Neural cell (in vitro differentiated cells): Measurements from ENCODE around the gene LRIG2. TPM values are rescaled to one million over a fixed set of nuclear protein-coding genes. Genes with fewer than 3 reads are reported as not detected.
"Not testable (repeated sequence)": the region's sequence is repeated elsewhere in the genome, so short reads cannot be mapped to it uniquely, and the experiment has no call there.

Experiments
- H2AFZ ChIP-seq: fragments of 200-600, 300-800 bp; sonication (generic), shearing (Covaris generic); 2 replicates; pipeline ENCODE4 v1.6.0; 2014; ENCODE audit warnings: low read depth, mild to moderate bottlenecking, antibody characterized with exemption, low read length, moderate library complexity
- H3F3A ChIP-seq: fragments of 200-600 bp; shearing (Covaris generic); 2 replicates; pipeline ENCODE4 v1.6.1; 2016; ENCODE audit warnings: mild to moderate bottlenecking, moderate library complexity, mixed read lengths, antibody characterized with exemption, low read length; ENCODE audit not compliant: insufficient read depth, poor library complexity, severe bottlenecking
- H3K27ac ChIP-seq: fragments of 200-600, 300-800 bp; sonication (generic), shearing (Covaris generic); 2 replicates; pipeline ENCODE4 v1.5.1; 2014; ENCODE audit warnings: mild to moderate bottlenecking, low read length, moderate library complexity
- H3K27me3 ChIP-seq: fragments of 300-800, 200-600 bp; sonication (generic), shearing (Covaris generic); 2 replicates; pipeline ENCODE4 v1.6.0; 2014; ENCODE audit warnings: mild to moderate bottlenecking, low read depth, low read length, moderate library complexity; ENCODE audit not compliant: insufficient read depth
- H3K36me3 ChIP-seq: fragments of 300-800, 200-600 bp; sonication (generic), shearing (Covaris generic); 2 replicates; pipeline ENCODE4 v1.5.1; 2014; ENCODE audit warnings: mild to moderate bottlenecking, antibody characterized with exemption, low read length, moderate library complexity; ENCODE audit not compliant: insufficient read depth
- H3K4me2 ChIP-seq: fragments of 300-800, 200-600 bp; sonication (generic), shearing (Covaris generic); 2 replicates; pipeline ENCODE4 v1.6.0; 2014; ENCODE audit warnings: mild to moderate bottlenecking, low read length
- H3K4me3 ChIP-seq: fragments of 300-800, 200-600 bp; sonication (generic), shearing (Covaris generic); 2 replicates; pipeline ENCODE4 v1.5.1; 2014; ENCODE audit warnings: mild to moderate bottlenecking, low read length, moderate library complexity
- H3K79me2 ChIP-seq: fragments of 200-600 bp; shearing (Covaris generic); replicated peaks from 2 replicates; pipeline ENCODE4 v1.6.0; 2014; ENCODE audit warnings: mild to moderate bottlenecking, low read length, moderate library complexity; ENCODE audit not compliant: insufficient read depth
- H3K9ac ChIP-seq: fragments of 300-800, 200-600 bp; sonication (generic), shearing (Covaris generic); 2 replicates; pipeline ENCODE4 v1.6.1; 2016; ENCODE audit warnings: mild to moderate bottlenecking, low read length, mixed read lengths
- H3K9me2 ChIP-seq: fragments of 200-600 bp; shearing (Covaris generic); 2 replicates; pipeline ENCODE4 v1.6.1; 2016; ENCODE audit warnings: mild to moderate bottlenecking, low read length, mixed read lengths; ENCODE audit not compliant: insufficient read depth
- H3K9me3 ChIP-seq: fragments of 200-600, 300-800 bp; sonication (generic), shearing (Covaris generic); 2 replicates; pipeline ENCODE4 v1.6.1; 2016; ENCODE audit warnings: mild to moderate bottlenecking, mixed run types, low read length, moderate library complexity, mixed read lengths
- H4K20me1 ChIP-seq: fragments of 200-600 bp; shearing (Covaris generic); 2 replicates; pipeline ENCODE4 v1.6.1; 2016; ENCODE audit warnings: mild to moderate bottlenecking, mixed run types; ENCODE audit not compliant: insufficient read depth
- EP300 ChIP-seq: fragments of 450-650 bp; conservative IDR thresholded peaks from 2 replicates; pipeline ENCODE4 v1.6.1; 2014; ENCODE audit warnings: antibody characterized with exemption, mild to moderate bottlenecking, moderate library complexity; ENCODE audit not compliant: poor library complexity, severe bottlenecking
- EZH2 ChIP-seq: fragments of 200-600, 300-800 bp; shearing (Covaris generic), sonication (generic); IDR thresholded peaks from 2 replicates; pipeline ENCODE4 v1.6.1; 2014; ENCODE audit warnings: antibody characterized with exemption, low read length, borderline replicate concordance, mild to moderate bottlenecking; ENCODE audit not compliant: insufficient read depth, poor library complexity, severe bottlenecking
- MXI1 ChIP-seq: fragments of 450-650 bp; conservative IDR thresholded peaks from 2 replicates; pipeline ENCODE4 v1.6.1; 2014; ENCODE audit warnings: antibody characterized with exemption, mild to moderate bottlenecking; ENCODE audit not compliant: poor library complexity, severe bottlenecking
- POLR2AphosphoS5 ChIP-seq: IDR thresholded peaks from 2 replicates; pipeline ENCODE4 v1.6.1; 2012
- RAD21 ChIP-seq: fragments of 450-650 bp; conservative IDR thresholded peaks from 2 replicates; pipeline ENCODE4 v1.6.1; 2014; ENCODE audit warnings: antibody characterized with exemption, mild to moderate bottlenecking, moderate library complexity
- SMC3 ChIP-seq: fragments of 450-650 bp; conservative IDR thresholded peaks from 2 replicates; pipeline ENCODE4 v1.6.1; 2014; ENCODE audit warnings: antibody characterized with exemption, mild to moderate bottlenecking, moderate library complexity; ENCODE audit not compliant: poor library complexity
- TAF1 ChIP-seq: IDR thresholded peaks from 2 replicates; pipeline ENCODE4 v1.6.1; 2012; ENCODE audit warnings: low read depth
- polyA minus RNA-seq: library from RNA; depleted of rRNA, polyadenylated mRNA; stranded (reverse); fragments of >200 nt; gene quantifications from 2 replicates; pipeline ENCODE4 v1.2.3, GENCODE V29; 2014
- polyA plus RNA-seq: library from polyadenylated mRNA; depleted of rRNA; stranded (reverse); fragments of >200 nt; gene quantifications from 2 replicates; pipeline ENCODE4 v1.2.3, GENCODE V29; 2014
- TF ChIP-seq, protein P1 (sequence below): IDR thresholded peaks from 2 replicates; pipeline ENCODE4 v1.6.1; 2012; ENCODE audit warnings: borderline replicate concordance
- TF ChIP-seq, protein P2 (sequence below): fragments of 450-650 bp; IDR thresholded peaks from 2 replicates; pipeline ENCODE4 v1.5.1; 2014; ENCODE audit warnings: antibody characterized with exemption, mild to moderate bottlenecking, moderate library complexity; ENCODE audit not compliant: poor library complexity, severe bottlenecking

The LRIG2 gene, protein sequence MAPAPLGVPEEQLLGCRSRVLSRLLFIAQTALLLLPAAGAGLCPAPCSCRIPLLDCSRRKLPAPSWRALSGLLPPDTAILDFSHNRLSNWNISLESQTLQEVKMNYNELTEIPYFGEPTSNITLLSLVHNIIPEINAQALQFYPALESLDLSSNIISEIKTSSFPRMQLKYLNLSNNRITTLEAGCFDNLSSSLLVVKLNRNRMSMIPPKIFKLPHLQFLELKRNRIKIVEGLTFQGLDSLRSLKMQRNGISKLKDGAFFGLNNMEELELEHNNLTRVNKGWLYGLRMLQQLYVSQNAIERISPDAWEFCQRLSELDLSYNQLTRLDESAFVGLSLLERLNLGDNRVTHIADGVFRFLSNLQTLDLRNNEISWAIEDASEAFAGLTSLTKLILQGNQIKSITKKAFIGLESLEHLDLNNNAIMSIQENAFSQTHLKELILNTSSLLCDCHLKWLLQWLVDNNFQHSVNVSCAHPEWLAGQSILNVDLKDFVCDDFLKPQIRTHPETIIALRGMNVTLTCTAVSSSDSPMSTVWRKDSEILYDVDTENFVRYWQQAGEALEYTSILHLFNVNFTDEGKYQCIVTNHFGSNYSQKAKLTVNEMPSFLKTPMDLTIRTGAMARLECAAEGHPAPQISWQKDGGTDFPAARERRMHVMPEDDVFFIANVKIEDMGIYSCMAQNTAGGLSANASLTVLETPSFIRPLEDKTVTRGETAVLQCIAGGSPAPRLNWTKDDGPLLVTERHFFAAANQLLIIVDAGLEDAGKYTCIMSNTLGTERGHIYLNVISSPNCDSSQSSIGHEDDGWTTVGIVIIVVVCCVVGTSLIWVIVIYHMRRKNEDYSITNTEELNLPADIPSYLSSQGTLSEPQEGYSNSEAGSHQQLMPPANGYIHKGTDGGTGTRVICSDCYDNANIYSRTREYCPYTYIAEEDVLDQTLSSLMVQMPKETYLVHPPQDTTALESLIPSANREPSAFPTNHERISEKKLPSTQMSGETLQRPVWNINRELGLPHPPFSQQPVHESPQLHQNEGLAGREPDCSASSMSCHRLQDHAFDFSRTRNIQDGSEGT
- polyA plus RNA-seq (10.9 and 11.1 TPM in 2 replicates), polyA minus RNA-seq (49.9 and 59.2 TPM in 2 replicates)

DNA sequence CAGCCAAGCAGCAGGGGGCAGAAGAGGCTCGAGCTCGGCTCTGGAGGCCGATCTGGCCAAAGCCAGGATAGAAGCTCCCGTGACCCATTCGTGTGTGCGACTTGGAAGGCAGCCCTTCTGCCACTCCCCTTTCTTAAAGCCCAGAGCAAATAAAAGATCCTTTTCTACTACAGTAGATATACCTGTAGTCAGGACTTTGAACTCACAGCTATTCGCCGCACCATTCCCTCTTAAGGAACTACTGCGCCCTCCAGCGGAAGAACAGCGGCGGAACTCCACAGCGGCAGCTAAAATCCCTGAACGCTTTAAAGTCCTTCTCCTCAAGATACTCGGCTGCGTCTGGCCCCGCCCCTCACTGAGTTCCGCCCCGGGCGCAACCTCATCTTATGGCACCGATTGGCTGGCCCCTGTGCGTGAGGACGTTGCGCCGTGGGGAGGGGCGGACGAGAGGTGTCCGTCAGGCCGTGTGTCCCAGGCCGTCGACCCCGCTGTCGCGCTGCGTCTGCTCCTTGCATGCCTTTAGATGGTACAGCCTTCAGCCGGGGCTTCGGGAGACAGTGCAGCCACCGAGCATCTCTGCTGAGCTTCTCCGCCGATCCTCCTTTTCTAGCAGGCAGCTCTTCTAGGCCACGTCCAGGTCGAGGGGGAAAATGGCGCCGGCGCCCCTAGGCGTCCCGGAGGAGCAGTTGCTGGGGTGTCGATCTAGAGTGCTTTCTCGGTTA is at the start of gene LRIG2:
LRIG2 (plus strand) TSS at position 442 of the 722 bp plus-strand sequence; CDS start at position 651, 209 bp downstream.
- no peaks in the 10 kb centered on the region for H4K20me1 ChIP-seq
- peak within 1 kb of the TSS; percentile 92 for H3K27ac ChIP-seq

DNA sequence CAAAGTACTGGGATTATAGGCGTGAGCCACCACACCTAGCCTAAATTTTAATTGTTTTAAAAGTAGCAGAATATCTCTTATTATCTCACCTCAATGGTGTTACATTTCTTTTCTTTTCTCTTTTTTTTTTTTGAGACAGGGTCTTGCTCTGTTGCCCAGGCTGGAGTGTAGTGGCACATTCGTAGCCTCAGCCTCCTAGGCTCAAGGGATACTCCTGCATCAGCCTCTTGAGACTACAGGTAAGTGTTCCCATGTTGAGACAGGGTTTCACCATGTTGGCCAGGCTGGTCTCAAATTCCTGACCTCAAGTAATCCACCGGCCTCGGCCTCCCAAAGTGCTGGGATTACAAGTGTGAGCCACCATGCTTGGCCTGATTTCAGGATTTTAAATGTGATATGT is 49.7 kb upstream of the LRIG2 start:
- not testable (repeated sequence) for H3K9ac ChIP-seq, H3K79me2 ChIP-seq, H3K36me3 ChIP-seq, H4K20me1 ChIP-seq, H3K9me2 ChIP-seq, H3K27ac ChIP-seq, H2AFZ ChIP-seq, H3F3A ChIP-seq, H3K9me3 ChIP-seq, H3K27me3 ChIP-seq, H3K4me2 ChIP-seq, H3K4me3 ChIP-seq

More for the DNA sequence above, at the start of gene LRIG2:
- Histone ChIP-seq H3K27me3 (no peaks in the 10 kb centered on the region), H3K36me3 (no peaks in the 10 kb centered on the region), H3K79me2 (peaks cover 19% of the 10 kb centered on the region), H3K4me3 (peak within 1 kb of the TSS; percentile 78), H3K9me3 (no peaks in the 10 kb centered on the region), H2AFZ (peak within 1 kb of the TSS; percentile 86), H3K9me2 (no peaks in the 10 kb centered on the region), H3K9ac (peak within 1 kb of the TSS; percentile 88), H3K4me2 (peak within 1 kb of the TSS; percentile 92), H3F3A (no peaks in the 10 kb centered on the region)
- TF ChIP-seq SMC3 = peak; percentile 97
- peak; percentile 80 for TF ChIP-seq MXI1
- TF ChIP-seq EZH2 = no peak
- TF ChIP-seq RAD21 = peak; percentile 92
- TF ChIP-seq POLR2AphosphoS5 = peak; percentile 97
- TF ChIP-seq, protein P1, sequence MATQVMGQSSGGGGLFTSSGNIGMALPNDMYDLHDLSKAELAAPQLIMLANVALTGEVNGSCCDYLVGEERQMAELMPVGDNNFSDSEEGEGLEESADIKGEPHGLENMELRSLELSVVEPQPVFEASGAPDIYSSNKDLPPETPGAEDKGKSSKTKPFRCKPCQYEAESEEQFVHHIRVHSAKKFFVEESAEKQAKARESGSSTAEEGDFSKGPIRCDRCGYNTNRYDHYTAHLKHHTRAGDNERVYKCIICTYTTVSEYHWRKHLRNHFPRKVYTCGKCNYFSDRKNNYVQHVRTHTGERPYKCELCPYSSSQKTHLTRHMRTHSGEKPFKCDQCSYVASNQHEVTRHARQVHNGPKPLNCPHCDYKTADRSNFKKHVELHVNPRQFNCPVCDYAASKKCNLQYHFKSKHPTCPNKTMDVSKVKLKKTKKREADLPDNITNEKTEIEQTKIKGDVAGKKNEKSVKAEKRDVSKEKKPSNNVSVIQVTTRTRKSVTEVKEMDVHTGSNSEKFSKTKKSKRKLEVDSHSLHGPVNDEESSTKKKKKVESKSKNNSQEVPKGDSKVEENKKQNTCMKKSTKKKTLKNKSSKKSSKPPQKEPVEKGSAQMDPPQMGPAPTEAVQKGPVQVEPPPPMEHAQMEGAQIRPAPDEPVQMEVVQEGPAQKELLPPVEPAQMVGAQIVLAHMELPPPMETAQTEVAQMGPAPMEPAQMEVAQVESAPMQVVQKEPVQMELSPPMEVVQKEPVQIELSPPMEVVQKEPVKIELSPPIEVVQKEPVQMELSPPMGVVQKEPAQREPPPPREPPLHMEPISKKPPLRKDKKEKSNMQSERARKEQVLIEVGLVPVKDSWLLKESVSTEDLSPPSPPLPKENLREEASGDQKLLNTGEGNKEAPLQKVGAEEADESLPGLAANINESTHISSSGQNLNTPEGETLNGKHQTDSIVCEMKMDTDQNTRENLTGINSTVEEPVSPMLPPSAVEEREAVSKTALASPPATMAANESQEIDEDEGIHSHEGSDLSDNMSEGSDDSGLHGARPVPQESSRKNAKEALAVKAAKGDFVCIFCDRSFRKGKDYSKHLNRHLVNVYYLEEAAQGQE = peak; percentile 24
- peak; percentile 39 for TF ChIP-seq EP300
- TF ChIP-seq, protein P2, sequence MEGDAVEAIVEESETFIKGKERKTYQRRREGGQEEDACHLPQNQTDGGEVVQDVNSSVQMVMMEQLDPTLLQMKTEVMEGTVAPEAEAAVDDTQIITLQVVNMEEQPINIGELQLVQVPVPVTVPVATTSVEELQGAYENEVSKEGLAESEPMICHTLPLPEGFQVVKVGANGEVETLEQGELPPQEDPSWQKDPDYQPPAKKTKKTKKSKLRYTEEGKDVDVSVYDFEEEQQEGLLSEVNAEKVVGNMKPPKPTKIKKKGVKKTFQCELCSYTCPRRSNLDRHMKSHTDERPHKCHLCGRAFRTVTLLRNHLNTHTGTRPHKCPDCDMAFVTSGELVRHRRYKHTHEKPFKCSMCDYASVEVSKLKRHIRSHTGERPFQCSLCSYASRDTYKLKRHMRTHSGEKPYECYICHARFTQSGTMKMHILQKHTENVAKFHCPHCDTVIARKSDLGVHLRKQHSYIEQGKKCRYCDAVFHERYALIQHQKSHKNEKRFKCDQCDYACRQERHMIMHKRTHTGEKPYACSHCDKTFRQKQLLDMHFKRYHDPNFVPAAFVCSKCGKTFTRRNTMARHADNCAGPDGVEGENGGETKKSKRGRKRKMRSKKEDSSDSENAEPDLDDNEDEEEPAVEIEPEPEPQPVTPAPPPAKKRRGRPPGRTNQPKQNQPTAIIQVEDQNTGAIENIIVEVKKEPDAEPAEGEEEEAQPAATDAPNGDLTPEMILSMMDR = peak; percentile 100
- TF ChIP-seq TAF1 = peak; percentile 63
